Measurements from ENCODE around the gene FAM20C.

FAM20C gene

DNA sequence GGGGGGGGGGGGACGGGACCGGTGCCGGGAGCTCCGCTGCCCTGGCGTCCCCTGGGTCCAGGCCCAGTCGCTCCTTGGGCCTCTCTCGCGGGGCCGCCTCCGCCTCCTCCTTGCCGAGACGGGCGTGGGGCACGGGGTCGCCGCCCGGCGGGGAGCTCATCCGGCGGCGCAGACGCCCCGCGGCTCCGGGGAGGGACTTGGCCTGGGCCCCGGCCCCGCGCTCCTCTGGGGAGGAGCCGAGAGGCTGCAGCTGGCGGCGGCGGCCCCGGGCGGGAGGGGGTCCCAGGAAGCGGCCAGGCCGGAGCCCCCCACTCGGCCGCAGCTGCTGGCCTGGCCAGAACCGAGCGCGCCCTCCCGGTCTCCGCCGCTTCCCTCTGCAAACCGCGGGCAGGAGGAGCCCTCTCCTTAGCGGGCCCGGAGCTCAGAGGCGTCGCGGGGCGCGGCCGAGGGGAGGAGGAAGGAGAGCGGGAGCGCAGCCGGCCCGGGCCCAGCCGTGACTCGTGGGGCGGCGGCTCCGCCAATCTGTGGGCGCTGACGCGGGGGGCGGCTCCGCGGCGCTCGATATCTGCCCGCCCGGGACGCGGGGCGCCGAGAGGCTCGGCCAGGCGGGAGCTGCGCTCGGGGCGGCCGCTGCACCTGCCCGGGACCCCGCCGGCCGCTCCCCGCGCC is at the start of gene FAM20C:
FAM20C (plus strand) TSS at position 591 of the 669 bp plus-strand sequence. CDS start 629 bp downstream, outside the sequence.
- Histone ChIP-seq H3K27ac (ENCODE audit: extremely low read depth, low read depth, low read length) (peak within 1 kb of the TSS; percentile 77), H3K4me3 (ENCODE audit: low read depth, low read length) (peak within 1 kb of the TSS; percentile 41), H3K9me3 (ENCODE audit: control insufficient read depth, insufficient read depth, low read depth, low read length) (no peaks in the 10 kb centered on the region), H3K4me1 (ENCODE audit: control insufficient read depth, insufficient read depth, low read length) (peaks cover 6% of the 10 kb centered on the region; the same call in 1 of the 2 replicates), H3K36me3 (ENCODE audit: control insufficient read depth in 2 of 2, insufficient read depth in 1 of 2, low read length in 2 of 2) (peaks cover 0 to 26% of the 10 kb centered on the region in 2 experiments; a peak in 2 of 3 replicates)
- ChIA-PET POLR2A (interaction anchor here (0.5 to 1.1 kb wide), 6 partner anchors 11 to 43 kb away, joined by 3 to 5 read pairs (median 3); no protein-coding TSS in a partner anchor), CTCF (interaction anchor here (0.7 to 1.1 kb wide), 2 partner anchors 28 to 63 kb away, joined by 5 read pairs; no protein-coding TSS in a partner anchor)
- TF ChIP-seq GFI1B (tag by site-specific recombination; IDR thresholded peaks at IDR 0.05) (no peak), ZNF354C (tag by site-specific recombination; IDR thresholded peaks at IDR 0.05; ENCODE audit: borderline replicate concordance, low read depth) (no peak), ZBTB48 (tag by site-specific recombination; IDR thresholded peaks at IDR 0.05) (no peak), ZNF792 (tag by site-specific recombination; IDR thresholded peaks at IDR 0.05) (no peak), SP2 (tag by site-specific recombination; IDR thresholded peaks at IDR 0.05) (0 out of 2 replicates have a peak, but pooled peaks have one; percentile 18), ZIC2 (tag by site-specific recombination; IDR thresholded peaks at IDR 0.05) (no peak), GLI4 (tag by site-specific recombination; IDR thresholded peaks at IDR 0.05) (no peak), ZNF416 (tag by site-specific recombination; IDR thresholded peaks at IDR 0.05) (no peak), ZNF623 (tag by site-specific recombination; IDR thresholded peaks at IDR 0.05) (no peak), ZNF398 (tag by site-specific recombination; IDR thresholded peaks at IDR 0.05) (peak; percentile 29; the same call in 1 of the 2 replicates), KLF8 (tag by site-specific recombination; IDR thresholded peaks at IDR 0.05) (peak; percentile 25; the same call in 1 of the 2 replicates), ZNF146 (tag by site-specific recombination; IDR thresholded peaks at IDR 0.05) (no peak), ZNF341 (tag by site-specific recombination; IDR thresholded peaks at IDR 0.05; ENCODE audit: low read depth) (peak; percentile 52), ZNF112 (tag by site-specific recombination; IDR thresholded peaks at IDR 0.05) (no peak), ELK4 (IDR thresholded peaks at IDR 0.05; ENCODE audit: borderline replicate concordance, low read depth, low read length) (no peak), BCL11A (tag by site-specific recombination; IDR thresholded peaks at IDR 0.05; ENCODE audit: low read depth) (no peak), ZBTB20 (tag by site-specific recombination; IDR thresholded peaks at IDR 0.05) (peak; percentile 58), SP3 (tag by site-specific recombination; IDR thresholded peaks at IDR 0.05) (peak; percentile 36; the same call in 1 of the 2 replicates), GLIS2 (tag by site-specific recombination; IDR thresholded peaks at IDR 0.05) (peak; percentile 5; the same call in 1 of the 2 replicates), SCRT2 (tag by site-specific recombination; IDR thresholded peaks at IDR 0.05) (no peak), KLF16 (tag by site-specific recombination; IDR thresholded peaks at IDR 0.05) (0 out of 2 replicates have a peak, but pooled peaks have one; percentile 21), ZSCAN5A (tag by site-specific recombination; IDR thresholded peaks at IDR 0.05) (0 out of 2 replicates have a peak, but pooled peaks have one; percentile 51), ZNF76 (tag by site-specific recombination; IDR thresholded peaks at IDR 0.05; ENCODE audit: borderline replicate concordance, low read depth) (0 out of 2 replicates have a peak, but pooled peaks have one; percentile 16), ZNF391 (tag by site-specific recombination; IDR thresholded peaks at IDR 0.05; ENCODE audit: borderline replicate concordance, low read depth) (0 out of 2 replicates have a peak, but pooled peaks have one; percentile 24), ZNF561 (tag by site-specific recombination; IDR thresholded peaks at IDR 0.05; ENCODE audit: borderline replicate concordance) (peak; percentile 76; the same call in 1 of the 2 replicates)
- TF ChIP-seq, protein P1, sequence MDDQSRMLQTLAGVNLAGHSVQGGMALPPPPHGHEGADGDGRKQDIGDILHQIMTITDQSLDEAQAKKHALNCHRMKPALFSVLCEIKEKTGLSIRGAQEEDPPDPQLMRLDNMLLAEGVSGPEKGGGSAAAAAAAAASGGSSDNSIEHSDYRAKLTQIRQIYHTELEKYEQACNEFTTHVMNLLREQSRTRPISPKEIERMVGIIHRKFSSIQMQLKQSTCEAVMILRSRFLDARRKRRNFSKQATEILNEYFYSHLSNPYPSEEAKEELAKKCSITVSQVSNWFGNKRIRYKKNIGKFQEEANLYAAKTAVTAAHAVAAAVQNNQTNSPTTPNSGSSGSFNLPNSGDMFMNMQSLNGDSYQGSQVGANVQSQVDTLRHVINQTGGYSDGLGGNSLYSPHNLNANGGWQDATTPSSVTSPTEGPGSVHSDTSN (CRISPR knock-in tag; IDR thresholded peaks at IDR 0.05) = peak; percentile 19; the same call in 1 of the 2 replicates
- TF ChIP-seq, protein P2, sequence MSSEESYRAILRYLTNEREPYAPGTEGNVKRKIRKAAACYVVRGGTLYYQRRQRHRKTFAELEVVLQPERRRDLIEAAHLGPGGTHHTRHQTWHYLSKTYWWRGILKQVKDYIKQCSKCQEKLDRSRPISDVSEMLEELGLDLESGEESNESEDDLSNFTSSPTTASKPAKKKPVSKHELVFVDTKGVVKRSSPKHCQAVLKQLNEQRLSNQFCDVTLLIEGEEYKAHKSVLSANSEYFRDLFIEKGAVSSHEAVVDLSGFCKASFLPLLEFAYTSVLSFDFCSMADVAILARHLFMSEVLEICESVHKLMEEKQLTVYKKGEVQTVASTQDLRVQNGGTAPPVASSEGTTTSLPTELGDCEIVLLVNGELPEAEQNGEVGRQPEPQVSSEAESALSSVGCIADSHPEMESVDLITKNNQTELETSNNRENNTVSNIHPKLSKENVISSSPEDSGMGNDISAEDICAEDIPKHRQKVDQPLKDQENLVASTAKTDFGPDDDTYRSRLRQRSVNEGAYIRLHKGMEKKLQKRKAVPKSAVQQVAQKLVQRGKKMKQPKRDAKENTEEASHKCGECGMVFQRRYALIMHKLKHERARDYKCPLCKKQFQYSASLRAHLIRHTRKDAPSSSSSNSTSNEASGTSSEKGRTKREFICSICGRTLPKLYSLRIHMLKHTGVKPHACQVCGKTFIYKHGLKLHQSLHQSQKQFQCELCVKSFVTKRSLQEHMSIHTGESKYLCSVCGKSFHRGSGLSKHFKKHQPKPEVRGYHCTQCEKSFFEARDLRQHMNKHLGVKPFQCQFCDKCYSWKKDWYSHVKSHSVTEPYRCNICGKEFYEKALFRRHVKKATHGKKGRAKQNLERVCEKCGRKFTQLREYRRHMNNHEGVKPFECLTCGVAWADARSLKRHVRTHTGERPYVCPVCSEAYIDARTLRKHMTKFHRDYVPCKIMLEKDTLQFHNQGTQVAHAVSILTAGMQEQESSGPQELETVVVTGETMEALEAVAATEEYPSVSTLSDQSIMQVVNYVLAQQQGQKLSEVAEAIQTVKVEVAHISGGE (tag by site-specific recombination; conservative IDR thresholded peaks at IDR 0.05; ENCODE audit: low read depth) = 0 out of 2 replicates have a peak, but pooled peaks have one; percentile 10
